Kidney epithelial cell (primary cell): ENCODE measurements around the gene METTL9. TPM values are rescaled to one million over a fixed set of nuclear protein-coding genes. Genes with fewer than 3 reads are reported as not detected.
"Not testable (repeated sequence)": the region's sequence is repeated elsewhere in the genome, so short reads cannot be mapped to it uniquely, and the experiment has no call there.

ENCODE experiments used
- DNase-seq: peaks from one replicate; pipeline ENCODE4 v3.0.0-alpha.2; 2010; ENCODE audit warnings: low read depth
- H3K27me3 ChIP-seq: 2 replicates; pipeline ENCODE4 v1.6.0; 2011; ENCODE audit warnings: low read length; ENCODE audit not compliant: control insufficient read depth, insufficient read depth
- H3K36me3 ChIP-seq: 2 replicates; pipeline ENCODE4 v1.5.1; 2011; ENCODE audit warnings: low read length; ENCODE audit not compliant: control insufficient read depth, insufficient read depth
- H3K4me3 ChIP-seq: 2 replicates; pipeline ENCODE4 v1.5.1; 2011; ENCODE audit warnings: low read depth, mild to moderate bottlenecking, control low read depth, low read length
- total RNA-seq: library from RNA; depleted of rRNA; stranded (reverse); fragments of >200 nt; gene quantifications from 2 replicates; pipeline ENCODE4 v1.2.3, GENCODE V29; 2015
- TF ChIP-seq, protein P1 (sequence below): IDR thresholded peaks from 2 replicates; pipeline ENCODE4 v1.5.1; 2011; ENCODE audit warnings: mild to moderate bottlenecking, moderate library complexity, low read length, control low read depth, inconsistent platforms; ENCODE audit not compliant: insufficient read depth, poor library complexity, severe bottlenecking

Gene METTL9
- total RNA-seq, 1 donor from 2014 or later = 188 TPM

DNA sequence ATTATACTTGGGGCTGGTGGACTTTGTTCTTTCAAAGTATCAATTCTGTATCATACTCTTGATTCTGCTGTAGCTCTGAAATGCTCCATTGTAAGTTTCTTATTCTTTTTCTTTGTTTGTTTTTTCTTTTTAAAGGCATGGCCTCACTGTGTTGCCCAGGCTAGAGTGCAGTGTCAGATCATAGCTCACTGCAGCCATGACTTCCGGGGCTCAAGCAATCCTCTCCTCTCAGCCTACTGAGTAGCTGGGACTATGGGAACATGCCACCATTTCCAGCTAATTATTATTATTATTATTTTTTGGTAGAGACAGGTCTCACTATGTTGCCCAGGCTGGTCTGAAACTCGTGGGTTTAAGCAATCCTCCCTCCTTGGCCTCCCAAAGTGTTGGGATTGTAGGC lies 38.9 kb upstream of the METTL9 start:
- TF ChIP-seq, protein P1, sequence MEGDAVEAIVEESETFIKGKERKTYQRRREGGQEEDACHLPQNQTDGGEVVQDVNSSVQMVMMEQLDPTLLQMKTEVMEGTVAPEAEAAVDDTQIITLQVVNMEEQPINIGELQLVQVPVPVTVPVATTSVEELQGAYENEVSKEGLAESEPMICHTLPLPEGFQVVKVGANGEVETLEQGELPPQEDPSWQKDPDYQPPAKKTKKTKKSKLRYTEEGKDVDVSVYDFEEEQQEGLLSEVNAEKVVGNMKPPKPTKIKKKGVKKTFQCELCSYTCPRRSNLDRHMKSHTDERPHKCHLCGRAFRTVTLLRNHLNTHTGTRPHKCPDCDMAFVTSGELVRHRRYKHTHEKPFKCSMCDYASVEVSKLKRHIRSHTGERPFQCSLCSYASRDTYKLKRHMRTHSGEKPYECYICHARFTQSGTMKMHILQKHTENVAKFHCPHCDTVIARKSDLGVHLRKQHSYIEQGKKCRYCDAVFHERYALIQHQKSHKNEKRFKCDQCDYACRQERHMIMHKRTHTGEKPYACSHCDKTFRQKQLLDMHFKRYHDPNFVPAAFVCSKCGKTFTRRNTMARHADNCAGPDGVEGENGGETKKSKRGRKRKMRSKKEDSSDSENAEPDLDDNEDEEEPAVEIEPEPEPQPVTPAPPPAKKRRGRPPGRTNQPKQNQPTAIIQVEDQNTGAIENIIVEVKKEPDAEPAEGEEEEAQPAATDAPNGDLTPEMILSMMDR = no peak
- Histone ChIP-seq H3K27me3 (peaks cover 2% of the 10 kb centered on the region), H3K36me3 (no peaks in the 10 kb centered on the region), H3K4me3 (no peak overlapping the region)
- DNase-seq = no peak

DNA sequence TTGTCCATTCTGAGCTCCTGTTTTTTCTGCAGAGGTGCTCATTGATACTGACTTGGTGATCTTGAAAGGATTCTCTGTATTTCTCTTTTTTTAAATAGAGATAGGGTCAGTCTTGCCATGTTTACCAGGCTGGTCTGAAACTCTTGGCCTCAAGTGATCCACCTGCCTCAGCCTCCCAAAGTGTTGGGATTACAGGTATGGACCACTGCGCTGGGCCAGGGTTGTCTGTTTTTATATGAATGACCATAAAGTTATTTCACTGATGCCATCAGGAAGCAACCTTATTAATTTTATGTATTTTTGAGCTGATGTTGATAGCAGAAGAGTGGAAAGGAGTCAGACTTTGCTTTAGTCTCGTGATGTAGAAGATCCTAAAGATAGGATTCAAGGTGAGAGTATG lies 35.7 kb upstream of the METTL9 start:
- no peaks in the 10 kb centered on the region for H3K36me3 ChIP-seq
- DNase-seq = no peak
- H3K4me3 ChIP-seq = no peak overlapping the region
- TF ChIP-seq, protein P1 = no peak
- H3K27me3 ChIP-seq = no peaks in the 10 kb centered on the region

DNA sequence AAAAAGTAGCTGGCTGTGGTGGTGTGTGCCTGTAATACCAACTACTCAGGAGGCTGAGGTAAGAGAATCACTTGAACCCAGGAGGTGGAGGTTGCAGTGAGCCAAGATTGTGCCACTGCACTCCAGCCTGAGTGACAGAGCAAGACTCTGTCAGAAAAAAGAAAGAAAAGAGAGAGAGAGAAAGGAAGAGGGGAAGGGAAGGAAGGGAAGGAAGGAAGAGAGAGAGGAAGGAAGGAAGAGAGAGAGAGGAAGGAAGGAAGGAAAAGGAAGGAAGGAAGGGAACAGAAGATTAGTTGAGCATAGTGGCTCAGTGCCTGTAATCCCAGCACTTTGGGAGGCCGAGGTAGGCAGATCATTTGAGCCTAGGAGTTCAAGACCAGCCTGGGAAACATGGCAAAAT lies 35.0 kb upstream of the METTL9 start:
- H3K36me3 ChIP-seq, H3K27me3 ChIP-seq, DNase-seq, H3K4me3 ChIP-seq: not testable (repeated sequence)

DNA sequence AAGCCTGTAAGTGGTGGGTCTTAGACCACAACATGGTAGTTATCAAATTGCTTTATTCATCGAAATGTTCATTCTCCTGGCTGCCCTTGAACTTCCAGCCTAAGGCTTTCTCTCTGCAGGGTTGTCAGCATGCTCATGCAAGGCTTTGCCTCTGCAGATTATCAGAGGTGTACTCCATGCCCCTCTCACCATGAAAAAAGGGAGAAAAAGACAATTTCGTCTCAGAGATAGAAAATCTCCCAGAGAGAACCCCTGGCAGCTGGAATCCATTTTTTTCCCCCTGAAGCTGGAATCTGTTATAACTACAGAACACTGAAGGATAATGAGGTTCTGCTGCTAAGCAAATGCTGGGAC lies 33.9 kb upstream of the METTL9 start:
- Histone ChIP-seq H3K4me3 (no peak overlapping the region), H3K27me3 (no peaks in the 10 kb centered on the region), H3K36me3 (no peaks in the 10 kb centered on the region)
- TF ChIP-seq, protein P1 = no peak
- no peak for DNase-seq

DNA sequence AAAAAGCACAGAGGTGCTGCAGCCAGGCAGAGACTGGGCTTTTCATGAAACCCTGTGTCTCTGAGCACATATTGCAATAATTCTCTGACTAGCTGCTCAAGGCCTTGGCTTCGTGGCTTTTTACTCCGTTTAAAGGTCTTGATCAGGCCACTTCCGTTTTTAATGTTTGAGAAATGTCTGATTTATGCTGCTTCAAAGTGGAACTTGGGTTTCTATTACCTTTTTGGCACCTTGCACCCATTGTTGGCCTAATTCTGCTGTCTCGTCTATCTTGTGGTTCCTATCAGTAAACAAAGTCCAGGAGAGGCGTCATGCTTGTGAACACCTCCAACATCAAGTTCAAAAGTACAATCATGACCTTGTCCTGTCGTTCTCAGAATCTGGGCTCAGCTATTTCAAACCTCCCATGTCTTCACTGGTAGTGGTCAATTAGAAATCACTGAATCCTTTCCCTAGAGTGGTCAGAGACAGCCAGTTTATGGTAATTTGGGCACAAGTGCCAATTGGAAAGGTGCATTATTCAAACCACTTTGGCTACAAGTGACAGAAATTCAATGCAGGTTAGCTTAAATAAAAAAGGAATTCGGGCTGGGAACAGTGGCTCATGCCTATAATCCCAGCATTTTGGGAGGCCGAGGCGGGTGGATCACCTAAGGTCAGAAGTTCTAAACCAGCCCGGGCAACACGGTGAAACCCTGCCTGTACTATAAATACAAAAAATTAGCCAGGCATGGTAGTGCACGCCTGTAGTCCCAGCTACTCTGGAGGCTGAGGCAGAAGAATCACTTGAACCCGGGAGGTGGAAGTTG lies 33.3 kb upstream of the METTL9 start:
- Histone ChIP-seq H3K36me3 (no peaks in the 10 kb centered on the region), H3K4me3 (no peak overlapping the region), H3K27me3 (no peaks in the 10 kb centered on the region)
- TF ChIP-seq, protein P1 = no peak
- DNase-seq = no peak

DNA sequence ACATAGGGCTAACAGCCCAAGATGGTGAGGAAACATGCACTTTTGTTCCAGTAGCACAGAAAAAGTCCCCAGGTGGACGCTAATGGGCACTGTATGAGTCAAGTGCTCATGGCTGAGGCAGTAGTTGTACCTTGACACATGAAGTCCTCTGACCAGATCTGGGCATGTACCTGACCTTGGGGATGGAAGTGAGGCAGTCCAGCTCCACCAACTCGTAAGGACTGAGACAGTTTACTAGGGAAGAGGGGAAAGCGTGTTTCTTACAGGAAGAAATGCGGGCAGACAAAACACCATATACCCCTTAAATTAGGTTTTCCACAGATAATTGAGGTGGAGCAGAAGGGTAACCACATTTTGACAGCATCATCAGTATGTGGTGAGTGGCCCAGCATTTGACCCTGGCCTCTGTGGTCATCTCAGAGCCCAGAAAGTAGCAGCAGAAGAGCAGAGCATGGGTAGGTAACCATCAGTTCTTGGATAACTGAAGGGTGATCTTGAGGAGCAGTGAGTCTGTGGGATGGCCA lies 32.4 kb upstream of the METTL9 start:
- Histone ChIP-seq H3K36me3 (no peaks in the 10 kb centered on the region), H3K4me3 (no peak overlapping the region), H3K27me3 (no peaks in the 10 kb centered on the region)
- TF ChIP-seq, protein P1 = no peak
- DNase-seq = no peak

DNA sequence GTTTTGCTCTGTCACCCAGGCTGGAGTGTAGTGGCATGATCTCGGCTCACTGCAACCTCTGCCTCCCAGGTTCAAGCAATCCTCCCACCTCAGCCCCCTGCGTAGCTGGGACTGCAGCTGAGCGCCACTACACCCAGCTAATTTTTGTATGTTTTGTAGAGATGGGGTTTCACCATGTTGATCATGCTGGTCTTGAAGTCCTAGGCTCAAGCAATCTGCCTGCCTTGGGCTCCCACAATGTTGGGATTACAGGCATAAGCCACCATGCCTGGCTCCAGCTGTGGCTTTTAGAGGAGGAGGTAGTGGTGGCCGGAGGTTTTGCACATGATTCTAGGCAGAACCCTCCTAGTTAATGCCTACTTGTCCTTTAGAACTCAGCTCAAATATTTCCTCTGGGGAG lies 31.9 kb upstream of the METTL9 start:
- H3K27me3 ChIP-seq, DNase-seq, H3K36me3 ChIP-seq, H3K4me3 ChIP-seq: not testable (repeated sequence)
